ENCODE measurements around the gene CXXC5.

The CXXC5 gene

DNA sequence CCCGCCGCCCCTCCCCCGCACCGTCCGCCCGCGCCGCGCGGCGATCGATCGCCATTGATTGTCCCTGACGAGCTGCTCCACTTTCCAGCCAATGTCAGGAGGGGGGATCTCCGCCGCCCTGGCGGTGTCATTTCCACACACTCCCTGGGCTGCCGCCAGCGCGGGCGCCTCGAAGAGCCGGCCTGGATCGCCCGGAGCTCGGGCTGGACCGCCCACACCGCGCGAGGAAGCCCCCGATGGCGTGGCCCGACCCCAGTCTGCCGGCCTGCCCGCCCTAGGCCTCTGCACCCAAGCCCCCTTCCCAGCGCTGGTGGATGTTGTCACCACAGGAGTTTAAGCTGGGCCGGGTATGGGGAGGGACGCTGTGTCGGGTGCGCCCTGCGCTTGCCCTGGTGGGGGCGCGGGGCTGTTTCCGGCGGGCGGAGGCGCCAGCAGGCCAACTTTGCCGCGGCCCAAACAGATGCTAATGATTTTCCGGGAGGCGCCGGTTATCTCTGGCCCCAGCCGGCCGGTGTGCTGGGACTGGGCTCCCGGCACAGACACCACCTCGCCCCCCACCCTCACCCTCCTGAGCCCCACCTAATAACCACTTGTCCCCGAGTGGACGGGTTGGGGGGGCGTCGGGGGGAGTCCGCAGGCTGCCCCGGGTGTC, 10.6 kb upstream of the CXXC5 start:
- H3K4me2 ChIP-seq: peak overlapping the region; percentile 93
- H3K4me1 ChIP-seq: peaks cover 97% of the 10 kb centered on the region
- peak overlapping the region; percentile 64 for H3K4me3 ChIP-seq
- H4K20me1 ChIP-seq: peaks cover 70% of the 10 kb centered on the region
- 0 out of 2 replicates have a peak, but pooled peaks cover under 1% of the 10 kb centered on the region for H3K36me3 ChIP-seq
- TF ChIP-seq Cebpa-rat (IDR thresholded peaks at IDR 0.05): no peak
- peak overlapping the region; percentile 84 for H3K27ac ChIP-seq
- no peaks in the 10 kb centered on the region for H3K9me3 ChIP-seq
- peak overlapping the region; percentile 77 for H3K9ac ChIP-seq
- H3K27me3 ChIP-seq: no peaks in the 10 kb centered on the region

DNA sequence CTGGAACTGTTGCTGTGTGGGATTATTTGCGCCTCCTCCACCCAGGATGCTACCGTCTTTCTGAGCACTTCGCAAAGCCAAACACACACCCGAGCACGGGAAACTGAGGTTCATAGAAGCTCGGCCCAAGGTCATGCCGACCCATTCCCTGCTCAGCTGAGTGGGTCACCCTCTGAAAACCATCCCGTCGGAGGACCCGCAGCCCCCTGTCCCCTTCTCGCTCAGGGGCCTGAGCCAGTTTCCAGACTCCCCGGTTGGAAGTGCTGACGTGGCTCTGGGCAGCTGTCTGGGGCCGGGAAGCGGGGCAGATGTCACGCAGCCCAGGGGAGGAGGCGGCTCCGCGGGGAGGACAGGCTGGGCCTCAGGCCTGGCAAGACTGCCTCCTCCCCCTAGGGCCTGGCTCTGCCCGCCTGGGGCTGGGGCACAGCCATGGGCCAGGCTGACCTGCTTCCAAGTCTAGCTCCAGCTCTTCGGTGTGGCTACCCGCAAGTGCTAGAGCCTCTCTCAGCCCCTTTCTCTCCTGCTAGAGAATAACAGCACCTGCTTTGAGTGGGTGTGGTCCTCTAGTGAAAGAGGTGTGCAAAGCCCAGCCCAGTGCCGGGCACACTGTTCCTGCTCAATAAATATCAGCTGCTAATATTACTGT, 9.9 kb upstream of the CXXC5 start:
- Histone ChIP-seq H3K4me2 (peak overlapping the region; percentile 93), H3K27ac (peak overlapping the region; percentile 84)

DNA sequence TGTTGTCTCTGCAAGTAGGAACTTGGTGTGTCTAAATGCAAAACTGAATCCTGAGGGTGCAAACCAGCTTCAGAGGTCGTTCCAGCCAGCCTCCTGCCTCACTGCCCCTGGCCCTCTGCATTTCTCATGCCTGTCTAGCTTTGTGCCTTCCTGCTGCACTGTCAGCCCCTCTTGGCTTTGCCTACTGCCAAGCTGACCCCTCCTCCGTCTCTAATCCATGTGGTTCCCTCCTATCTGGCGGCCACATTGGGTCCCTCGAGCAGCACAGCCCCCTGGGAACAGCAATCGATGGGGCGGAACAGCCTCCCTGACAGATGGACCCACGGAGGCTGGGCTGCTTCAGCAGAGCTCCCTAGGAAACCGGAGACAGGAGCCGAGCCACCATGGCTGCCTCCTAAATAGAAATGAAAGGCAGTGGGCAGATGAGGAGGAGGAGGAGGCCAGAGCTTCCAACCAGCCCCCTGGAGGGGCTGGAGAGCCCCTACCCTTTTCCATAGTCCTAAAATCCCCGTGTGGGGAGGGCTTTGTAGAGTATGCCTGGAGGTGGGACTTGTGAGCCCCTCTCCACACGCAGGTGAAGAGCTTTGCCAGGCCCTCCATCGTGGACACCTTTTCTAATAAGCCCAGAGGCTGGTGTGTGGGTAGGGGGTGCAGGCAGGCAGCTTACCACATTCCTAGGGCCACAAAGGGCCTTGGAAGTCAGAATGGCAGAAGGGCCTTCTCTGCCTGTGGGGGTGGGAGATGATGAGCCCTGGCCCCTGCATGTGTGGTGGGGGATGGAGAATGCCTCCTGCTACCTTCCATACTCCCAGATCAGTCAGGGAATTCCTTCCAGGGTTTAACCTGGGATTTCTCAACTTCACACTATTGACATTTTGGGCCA, 9.2 kb upstream of the CXXC5 start:
- Histone ChIP-seq H4K20me1 (peaks cover 57% of the 10 kb centered on the region), H3K9ac (peak overlapping the region; percentile 77), H3K36me3 (no peaks in the 10 kb centered on the region), H3K4me3 (peak overlapping the region; percentile 64), H3K4me2 (peak overlapping the region; percentile 93), H3K9me3 (no peaks in the 10 kb centered on the region), H3K27me3 (no peaks in the 10 kb centered on the region), H3K27ac (peak overlapping the region; percentile 84), H3K4me1 (peaks cover 97% of the 10 kb centered on the region)
- no peak for TF ChIP-seq Cebpa-rat (IDR thresholded peaks at IDR 0.05)

More for the DNA sequence above, 9.9 kb upstream of the CXXC5 start:
- peaks cover 64% of the 10 kb centered on the region for H4K20me1 ChIP-seq
- no peaks in the 10 kb centered on the region for H3K9me3 ChIP-seq
- peaks cover 97% of the 10 kb centered on the region for H3K4me1 ChIP-seq
- H3K36me3 ChIP-seq: no peaks in the 10 kb centered on the region
- no peak for TF ChIP-seq Cebpa-rat (IDR thresholded peaks at IDR 0.05)
- H3K4me3 ChIP-seq: peak overlapping the region; percentile 64
- peak overlapping the region; percentile 77 for H3K9ac ChIP-seq
- H3K27me3 ChIP-seq: no peaks in the 10 kb centered on the region

DNA sequence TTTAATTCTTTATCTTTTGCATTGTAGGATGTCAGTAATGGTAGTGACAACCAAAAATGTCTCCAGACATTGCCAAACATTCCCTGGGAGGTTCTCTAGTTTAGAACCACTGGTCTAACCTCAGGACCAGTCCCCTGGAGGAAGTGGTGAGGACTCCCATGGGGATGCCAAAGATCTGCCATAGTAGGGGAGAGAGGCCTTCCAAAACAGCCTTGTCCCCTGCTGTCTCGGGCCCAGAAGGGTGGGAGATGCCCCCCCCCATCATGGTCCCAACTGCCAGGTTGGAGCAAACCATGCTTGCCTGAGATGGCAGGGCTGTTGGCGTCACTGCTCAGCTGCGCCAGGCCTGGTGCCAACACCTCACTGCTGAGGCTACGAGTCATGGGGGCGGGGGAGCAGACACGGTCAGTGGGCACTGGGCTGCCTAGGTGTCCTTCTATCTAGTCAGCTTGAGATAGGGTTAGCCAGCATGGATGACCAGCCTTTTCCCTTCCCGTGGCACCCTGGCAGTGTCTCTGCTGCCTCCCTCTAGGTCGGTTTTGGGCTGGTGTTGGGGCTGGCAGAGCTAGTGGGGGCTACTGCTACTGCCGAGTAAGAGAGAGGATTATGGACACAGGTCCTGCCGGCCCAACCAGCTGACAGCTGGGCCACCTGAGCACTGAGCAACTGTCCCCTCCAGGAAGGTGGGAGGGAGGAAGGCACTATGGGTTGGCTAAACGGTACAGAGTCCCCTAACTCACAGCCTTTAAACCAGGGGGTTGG, 8.3 kb upstream of the CXXC5 start:
- Histone ChIP-seq H3K4me2 (peak overlapping the region; percentile 93), H3K27ac (peak overlapping the region; percentile 84), H3K9ac (peak overlapping the region; percentile 23; the same call in 1 of the 2 replicates), H3K4me1 (peaks cover 98% of the 10 kb centered on the region), H4K20me1 (peaks cover 48% of the 10 kb centered on the region), H3K4me3 (peak overlapping the region; percentile 64; the same call in 1 of the 2 replicates), H3K9me3 (no peaks in the 10 kb centered on the region), H3K36me3 (no peaks in the 10 kb centered on the region), H3K27me3 (no peaks in the 10 kb centered on the region)
- no peak for TF ChIP-seq Cebpa-rat (IDR thresholded peaks at IDR 0.05)

- Histone ChIP-seq H3K9me3 (no peaks in the 10 kb centered on the region), H3K9ac (peak overlapping the region; percentile 23; the same call in 1 of the 2 replicates), H3K4me2 (peak overlapping the region; percentile 93), H3K4me1 (peaks cover 98% of the 10 kb centered on the region), H3K27me3 (no peaks in the 10 kb centered on the region), H4K20me1 (peaks cover 41% of the 10 kb centered on the region), H3K36me3 (no peaks in the 10 kb centered on the region), H3K4me3 (no peak overlapping the region), H3K27ac (peak overlapping the region; percentile 69)
- no peak for TF ChIP-seq Cebpa-rat (IDR thresholded peaks at IDR 0.05)
Observed at GRCh38 chr5:139640421-139641115, 7.6 kb upstream of the CXXC5 start.

DNA sequence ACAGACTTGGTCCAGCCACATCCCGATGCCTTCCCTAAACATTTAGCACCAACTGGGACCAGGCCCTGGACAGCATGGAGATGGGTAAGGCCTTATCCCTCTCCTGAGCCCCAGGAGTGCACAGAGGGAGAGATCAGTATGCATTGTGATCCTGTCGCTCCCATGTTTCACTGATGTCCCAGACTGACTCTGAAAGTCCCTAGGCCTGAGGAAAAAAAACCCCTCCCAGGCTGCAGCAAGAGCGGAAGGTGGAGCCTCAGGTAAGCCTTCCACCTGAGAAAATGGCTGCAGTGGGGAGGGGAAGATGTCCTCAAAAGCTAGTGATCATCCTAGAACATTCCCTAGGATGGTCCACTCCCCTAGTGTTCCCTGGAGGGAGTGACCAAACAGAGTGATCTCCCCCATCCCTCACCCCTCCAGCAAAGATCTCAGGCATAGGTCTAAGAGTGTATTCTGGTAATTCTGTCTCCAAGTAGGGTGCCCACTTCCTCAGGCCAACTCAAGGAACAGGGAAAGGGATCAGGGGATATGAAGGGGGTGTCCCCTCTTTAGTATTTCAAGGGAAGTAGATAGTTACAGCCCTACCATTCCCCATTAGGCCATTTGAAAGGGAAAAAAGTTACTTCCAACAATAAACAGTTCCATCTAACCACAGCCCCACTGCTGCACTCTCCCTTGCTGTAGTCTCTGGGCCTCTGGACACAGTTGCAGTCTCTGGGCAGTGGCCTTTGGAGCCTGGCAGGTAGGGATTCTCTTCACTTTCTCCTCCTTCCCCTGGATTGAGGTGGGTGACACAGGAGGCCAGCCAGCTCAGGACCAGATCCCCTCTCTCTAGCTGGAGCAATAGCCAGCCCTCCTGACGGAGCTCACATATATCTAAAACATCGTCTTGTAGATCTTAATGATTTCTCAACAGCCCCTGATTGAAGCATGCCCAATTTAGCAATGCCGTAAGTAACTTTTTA, 6.8 kb upstream of the CXXC5 start:
- TF ChIP-seq Cebpa-rat (IDR thresholded peaks at IDR 0.05): no peak
- H3K36me3 ChIP-seq: no peaks in the 10 kb centered on the region
- H3K27ac ChIP-seq: no peak overlapping the region
- H3K4me2 ChIP-seq: peak overlapping the region; percentile 93
- H3K4me3 ChIP-seq: no peak overlapping the region
- peaks cover 41% of the 10 kb centered on the region for H4K20me1 ChIP-seq
- H3K9me3 ChIP-seq: no peaks in the 10 kb centered on the region
- H3K27me3 ChIP-seq: no peaks in the 10 kb centered on the region
- peaks cover 98% of the 10 kb centered on the region for H3K4me1 ChIP-seq
- H3K9ac ChIP-seq: no peak overlapping the region

DNA sequence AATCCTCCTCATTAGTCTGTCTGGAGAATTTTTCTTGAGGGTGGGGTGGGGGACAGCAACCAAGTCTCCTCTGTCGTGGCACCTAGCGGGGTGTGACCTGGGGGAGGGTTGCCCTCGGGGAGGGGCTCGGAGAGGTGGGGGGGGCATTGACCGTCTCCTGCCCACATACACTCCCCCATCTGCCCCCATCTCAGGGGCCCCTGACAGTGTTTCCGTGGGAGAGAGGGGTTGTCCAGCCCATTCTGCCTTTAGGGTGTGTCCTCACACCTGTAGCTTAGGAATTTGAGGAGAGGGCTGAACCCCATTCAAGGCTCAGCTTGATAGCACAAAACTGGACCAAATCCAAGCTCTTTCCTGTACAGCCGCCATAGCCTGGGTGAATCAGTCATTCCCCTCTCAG, 5.9 kb upstream of the CXXC5 start:
- Histone ChIP-seq H3K36me3 (no peaks in the 10 kb centered on the region), H3K9ac (peak overlapping the region; percentile 15; the same call in 1 of the 2 replicates), H3K27me3 (no peaks in the 10 kb centered on the region), H3K4me2 (peak overlapping the region; percentile 93), H4K20me1 (peaks cover 42% of the 10 kb centered on the region), H3K4me3 (no peak overlapping the region), H3K4me1 (peaks cover 98% of the 10 kb centered on the region), H3K27ac (peak overlapping the region; percentile 66; the same call in 1 of the 2 replicates), H3K9me3 (no peaks in the 10 kb centered on the region)
- no peak for TF ChIP-seq Cebpa-rat (IDR thresholded peaks at IDR 0.05)

Measured in BLaER1 (cell line).